Measurements from ENCODE around the gene PTCSC3. TPM values are rescaled to one million over a fixed set of nuclear protein-coding genes. Genes with fewer than 3 reads are reported as not detected.
"Not testable (repeated sequence)": the region's sequence is repeated elsewhere in the genome, so short reads cannot be mapped to it uniquely, and the experiment has no call there.

PTCSC3 gene
- total and polyA plus RNA-seq, 9 donors, result not detected

GRCh38 chr14:36129181-36129580, 47.3 kb downstream of the PTCSC3 start:
- Histone ChIP-seq H3K27me3 (no peaks in the 10 kb centered on the region), H3K4me3 (no peak overlapping the region), H3K4me1 (ENCODE audit: insufficient read depth) (no peaks in the 10 kb centered on the region), H3K9me3 (no peaks in the 10 kb centered on the region), H3K27ac (no peak overlapping the region), H3K36me3 (no peaks in the 10 kb centered on the region)
- TF ChIP-seq POLR2A (IDR thresholded peaks at IDR 0.05) (no peak), EP300 (IDR thresholded peaks at IDR 0.05) (no peak)
- TF ChIP-seq, protein P1, sequence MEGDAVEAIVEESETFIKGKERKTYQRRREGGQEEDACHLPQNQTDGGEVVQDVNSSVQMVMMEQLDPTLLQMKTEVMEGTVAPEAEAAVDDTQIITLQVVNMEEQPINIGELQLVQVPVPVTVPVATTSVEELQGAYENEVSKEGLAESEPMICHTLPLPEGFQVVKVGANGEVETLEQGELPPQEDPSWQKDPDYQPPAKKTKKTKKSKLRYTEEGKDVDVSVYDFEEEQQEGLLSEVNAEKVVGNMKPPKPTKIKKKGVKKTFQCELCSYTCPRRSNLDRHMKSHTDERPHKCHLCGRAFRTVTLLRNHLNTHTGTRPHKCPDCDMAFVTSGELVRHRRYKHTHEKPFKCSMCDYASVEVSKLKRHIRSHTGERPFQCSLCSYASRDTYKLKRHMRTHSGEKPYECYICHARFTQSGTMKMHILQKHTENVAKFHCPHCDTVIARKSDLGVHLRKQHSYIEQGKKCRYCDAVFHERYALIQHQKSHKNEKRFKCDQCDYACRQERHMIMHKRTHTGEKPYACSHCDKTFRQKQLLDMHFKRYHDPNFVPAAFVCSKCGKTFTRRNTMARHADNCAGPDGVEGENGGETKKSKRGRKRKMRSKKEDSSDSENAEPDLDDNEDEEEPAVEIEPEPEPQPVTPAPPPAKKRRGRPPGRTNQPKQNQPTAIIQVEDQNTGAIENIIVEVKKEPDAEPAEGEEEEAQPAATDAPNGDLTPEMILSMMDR (IDR thresholded peaks at IDR 0.05), result no peak
- DNase-seq, result no peak
- WGBS, 3 donors, result 60 to 65% (median 64%) methylated on average over 2 of the region's 2 CpGs
- intact Hi-C loops (cut with DNase I), result no loop called here

DNA sequence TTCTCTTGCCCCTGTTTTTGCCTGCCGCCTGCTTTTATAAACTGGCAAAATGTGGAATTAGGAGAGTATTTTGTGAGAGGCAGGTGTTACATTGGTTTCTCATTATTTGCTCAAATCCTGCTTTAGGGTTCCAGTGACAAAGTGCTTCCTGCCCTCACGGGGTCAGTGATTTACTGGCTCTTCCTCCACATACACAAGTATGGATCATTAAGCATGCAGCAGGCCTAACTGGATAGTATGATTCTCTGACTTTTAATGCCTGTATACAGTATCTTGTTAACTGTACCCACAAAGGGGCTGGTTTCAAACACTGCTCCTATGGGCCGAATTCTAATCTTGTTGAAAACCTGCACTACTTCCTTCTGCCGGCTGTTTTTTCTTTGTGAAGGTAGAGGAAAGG, 63.2 kb downstream of the PTCSC3 start:
- Histone ChIP-seq H3K9me3 (no peaks in the 10 kb centered on the region), H3K4me3 (no peak overlapping the region), H3K27me3 (no peaks in the 10 kb centered on the region), H3K27ac (no peak overlapping the region), H3K36me3 (no peaks in the 10 kb centered on the region), H3K4me1 (ENCODE audit: insufficient read depth) (no peaks in the 10 kb centered on the region)
- TF ChIP-seq EP300 (IDR thresholded peaks at IDR 0.05) (no peak), POLR2A (IDR thresholded peaks at IDR 0.05) (no peak)
- TF ChIP-seq, protein P1 (IDR thresholded peaks at IDR 0.05), result no peak
- intact Hi-C loops (cut with DNase I), result no loop called here
- DNase-seq, result no peak
- 54 to 64% (median 57%) methylated on average over 4 of the region's 4 CpGs for WGBS, 3 donors

DNA sequence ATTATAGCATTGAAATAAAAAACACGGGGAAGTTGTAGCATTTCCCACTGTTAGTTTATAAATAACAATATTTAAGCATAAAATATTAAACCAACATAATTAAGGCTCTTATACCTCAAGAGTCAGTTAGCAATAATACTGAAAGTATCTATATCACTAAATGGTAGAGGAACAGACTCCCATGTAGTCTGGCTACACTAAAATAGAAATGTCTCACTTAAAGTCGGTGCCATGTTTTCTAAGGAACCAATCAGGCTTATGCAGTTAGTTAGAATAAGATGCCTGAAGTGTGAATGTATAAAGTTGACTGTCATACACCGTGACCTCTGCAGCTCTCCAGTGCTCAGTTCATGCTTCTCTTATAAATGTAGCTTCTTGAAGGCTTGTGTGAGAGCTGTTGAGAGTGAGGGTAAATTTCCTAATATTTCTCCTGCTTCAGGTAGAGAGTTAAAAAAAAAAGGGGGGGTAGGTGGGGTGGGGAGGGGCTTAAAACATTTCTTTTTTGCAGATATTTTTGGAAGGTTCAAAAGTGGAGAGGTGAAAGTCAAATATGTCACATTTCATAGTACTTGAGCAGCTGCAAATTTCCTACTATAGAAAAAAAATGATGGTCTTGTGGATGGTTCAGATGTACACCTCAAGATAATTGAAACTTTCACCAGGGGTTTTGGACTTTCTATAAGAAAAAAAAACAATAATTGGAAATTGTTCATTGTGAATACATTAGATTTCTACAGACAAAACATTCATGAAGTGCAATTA, 64.5 kb downstream of the PTCSC3 start:
- Histone ChIP-seq H3K36me3 (no peaks in the 10 kb centered on the region), H3K4me3 (no peak overlapping the region), H3K27ac (no peak overlapping the region), H3K9me3 (no peaks in the 10 kb centered on the region), H3K27me3 (no peaks in the 10 kb centered on the region), H3K4me1 (ENCODE audit: insufficient read depth) (no peaks in the 10 kb centered on the region)
- intact Hi-C loops (cut with DNase I), result no loop called here
- no peak for DNase-seq
- 77 to 85% (median 81%) methylated on average over 3 of the region's 3 CpGs for WGBS, 3 donors
- no peak for TF ChIP-seq POLR2A (IDR thresholded peaks at IDR 0.05)
- TF ChIP-seq, protein P1 (IDR thresholded peaks at IDR 0.05), result no peak
- TF ChIP-seq EP300 (IDR thresholded peaks at IDR 0.05), result no peak

GRCh38 chr14:36105401-36105800, 71.1 kb downstream of the PTCSC3 start:
- H3K9me3 ChIP-seq, result no peaks in the 10 kb centered on the region
- H3K27ac ChIP-seq, result no peak overlapping the region
- 0 to 29% (median 11%) methylated on average over 1 of the region's 1 CpG for WGBS, 3 donors
- no peak for DNase-seq
- intact Hi-C loops (cut with DNase I), result no loop called here
- no peaks in the 10 kb centered on the region for H3K4me1 ChIP-seq (ENCODE audit: insufficient read depth)
- no peaks in the 10 kb centered on the region for H3K27me3 ChIP-seq
- TF ChIP-seq, protein P1 (IDR thresholded peaks at IDR 0.05), result no peak
- no peak for TF ChIP-seq POLR2A (IDR thresholded peaks at IDR 0.05)
- TF ChIP-seq EP300 (IDR thresholded peaks at IDR 0.05), result no peak
- no peaks in the 10 kb centered on the region for H3K36me3 ChIP-seq
- H3K4me3 ChIP-seq, result no peak overlapping the region

DNA sequence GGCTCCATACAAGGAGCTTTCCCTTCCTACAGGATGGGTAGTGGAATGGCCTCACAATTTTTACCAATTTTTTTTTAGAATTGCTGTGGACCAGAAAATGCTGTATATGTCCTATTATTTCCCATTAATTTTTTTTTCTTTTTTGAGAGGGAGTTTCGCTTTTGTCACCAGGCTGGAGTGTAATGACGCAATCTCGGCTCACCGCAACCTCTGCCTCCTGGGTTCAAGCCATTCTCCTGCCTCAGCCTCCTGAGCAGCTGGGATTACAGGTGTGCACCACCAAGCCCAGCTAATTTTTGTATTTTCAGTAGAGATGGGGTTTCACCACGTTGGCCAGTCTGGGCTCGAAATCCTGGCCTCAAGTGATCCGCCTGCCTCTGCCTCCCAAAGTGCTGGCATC, 72.3 kb downstream of the PTCSC3 start:
- H3K27me3 ChIP-seq; H3K27ac ChIP-seq; H3K9me3 ChIP-seq; intact Hi-C loops (cut with DNase I); H3K36me3 ChIP-seq; DNase-seq; H3K4me3 ChIP-seq; H3K4me1 ChIP-seq (ENCODE audit: insufficient read depth): not testable (repeated sequence)
- 73 to 81% (median 79%) methylated on average over 7 of the region's 7 CpGs for WGBS, 3 donors
